ENCODE results near the gene SSX2IP. TPM values are rescaled to one million over a fixed set of nuclear protein-coding genes. Genes with fewer than 3 reads are reported as not detected.
"Not testable (repeated sequence)": the region's sequence is repeated elsewhere in the genome, so short reads cannot be mapped to it uniquely, and the experiment has no call there.

The SSX2IP gene
- total RNA-seq, 2 experiments from 2014 or later: 5.5 to 6.0 TPM

GRCh38 chr1:84644472-84644871 is 45.8 kb downstream of the SSX2IP start:
- TF ChIP-seq CTCF (IDR thresholded peaks at IDR 0.05): no peak
- Mint-ChIP-seq H3K9me3 (no peaks in the 10 kb centered on the region), H3K4me3 (no peak overlapping the region), H3K36me3 (ENCODE audit: low read depth) (peaks cover 17% of the 10 kb centered on the region), H3K27me3 (no peaks in the 10 kb centered on the region), H3K27ac (no peak overlapping the region), H3K4me1 (ENCODE audit: low read depth) (no peaks in the 10 kb centered on the region)
- H3K27ac ChIP-seq (ENCODE audit: low read depth in 1 of 2, low read length in 2 of 2): no peak overlapping the region
- H3K36me3 ChIP-seq (ENCODE audit: insufficient read depth, low read length): peaks cover 2% of the 10 kb centered on the region
- DNase-seq: no peak
- H3K4me3 ChIP-seq (ENCODE audit: low read length): no peak overlapping the region
- H3K27me3 ChIP-seq (ENCODE audit: control insufficient read depth in 1 of 2, insufficient read depth in 2 of 2, low read length in 2 of 2): no peaks in the 10 kb centered on the region
- intact Hi-C loops (cut with DNase I, micrococcal nuclease): no loop called here
- no peak for ATAC-seq (ENCODE audit: poor library complexity)
- ChIA-PET CTCF (no interaction called here), POLR2A (no interaction called here)
- H3K4me1 ChIP-seq (ENCODE audit: insufficient read depth, low read length): no peaks in the 10 kb centered on the region
- H3K9me3 ChIP-seq (ENCODE audit: control insufficient read depth in 1 of 2, insufficient read depth in 1 of 2, low read length in 2 of 2): no peaks in the 10 kb centered on the region

DNA sequence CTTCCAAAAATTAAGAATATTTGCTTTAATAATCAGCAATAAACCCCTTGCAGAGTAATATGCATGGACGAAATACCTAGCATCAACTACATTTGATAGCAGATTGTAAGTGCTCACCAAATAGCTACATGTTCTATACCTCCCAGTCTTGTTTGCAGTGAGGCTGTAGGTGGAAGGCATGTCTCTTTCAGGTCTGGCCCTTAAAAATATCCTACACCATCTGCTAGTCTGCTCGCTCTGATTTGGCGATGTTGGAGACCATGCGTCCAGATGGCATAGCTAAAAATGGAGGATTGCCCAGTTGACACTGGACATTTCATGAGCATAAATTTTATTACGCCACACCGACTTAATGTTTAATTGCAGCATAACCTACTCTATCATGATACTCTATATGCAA is 47.1 kb downstream of the SSX2IP start:
- ChIA-PET POLR2A (no interaction called here), CTCF (no interaction called here)

DNA sequence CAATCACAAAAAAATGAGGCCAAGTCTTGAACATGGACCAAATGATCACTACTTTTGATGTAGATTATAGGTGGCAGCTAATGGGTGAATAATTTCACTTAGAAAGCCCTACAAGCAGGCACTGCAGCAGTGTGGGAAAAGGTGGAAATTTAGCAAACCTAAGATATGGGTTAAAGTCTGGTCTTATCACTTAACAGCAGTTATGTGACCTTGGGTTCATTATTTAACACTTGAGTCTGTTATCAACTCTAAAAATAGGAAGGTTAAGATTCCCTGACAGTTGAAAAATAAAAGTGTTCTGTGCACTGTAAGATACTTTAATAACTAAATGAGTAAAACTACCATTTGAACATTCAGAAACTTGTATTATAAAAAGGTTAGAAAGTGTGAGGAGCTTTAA is 47.5 kb downstream of the SSX2IP start:
- no peaks in the 10 kb centered on the region for H3K9me3 Mint-ChIP-seq

More for the DNA sequence above, 47.1 kb downstream of the SSX2IP start:
- Histone ChIP-seq H3K27ac (ENCODE audit: low read depth in 1 of 2, low read length in 2 of 2) (no peak overlapping the region), H3K4me3 (ENCODE audit: low read length) (no peak overlapping the region), H3K9me3 (ENCODE audit: control insufficient read depth in 1 of 2, insufficient read depth in 1 of 2, low read length in 2 of 2) (no peaks in the 10 kb centered on the region), H3K27me3 (ENCODE audit: control insufficient read depth in 1 of 2, insufficient read depth in 2 of 2, low read length in 2 of 2) (no peaks in the 10 kb centered on the region), H3K4me1 (ENCODE audit: insufficient read depth, low read length) (no peaks in the 10 kb centered on the region), H3K36me3 (ENCODE audit: insufficient read depth, low read length) (no peaks in the 10 kb centered on the region)
- DNase-seq: no peak
- Mint-ChIP-seq H3K4me1 (ENCODE audit: low read depth) (no peaks in the 10 kb centered on the region), H3K4me3 (no peak overlapping the region), H3K27me3 (no peaks in the 10 kb centered on the region), H3K9me3 (no peaks in the 10 kb centered on the region), H3K36me3 (ENCODE audit: low read depth) (peaks cover 7% of the 10 kb centered on the region), H3K27ac (no peak overlapping the region)
- TF ChIP-seq CTCF (IDR thresholded peaks at IDR 0.05): no peak
- no peak for ATAC-seq (ENCODE audit: poor library complexity)
- intact Hi-C loops (cut with DNase I, micrococcal nuclease): no loop called here

GRCh38 chr1:84639731-84640130 is 50.5 kb downstream of the SSX2IP start:
- ATAC-seq (ENCODE audit: poor library complexity); H3K9me3 ChIP-seq (ENCODE audit: control insufficient read depth in 1 of 2, insufficient read depth in 1 of 2, low read length in 2 of 2); H3K4me1 ChIP-seq (ENCODE audit: insufficient read depth, low read length); intact Hi-C loops (cut with DNase I, micrococcal nuclease); H3K36me3 Mint-ChIP-seq (ENCODE audit: low read depth); H3K4me1 Mint-ChIP-seq (ENCODE audit: low read depth); H3K27me3 ChIP-seq (ENCODE audit: control insufficient read depth in 1 of 2, insufficient read depth in 2 of 2, low read length in 2 of 2); DNase-seq; CTCF ChIA-PET; H3K27ac ChIP-seq (ENCODE audit: low read depth in 1 of 2, low read length in 2 of 2); H3K9me3 Mint-ChIP-seq; H3K4me3 ChIP-seq (ENCODE audit: low read length); H3K27me3 Mint-ChIP-seq; H3K36me3 ChIP-seq (ENCODE audit: insufficient read depth, low read length); POLR2A ChIA-PET; H3K4me3 Mint-ChIP-seq; H3K27ac Mint-ChIP-seq: not testable (repeated sequence)

More for the DNA sequence above, 47.5 kb downstream of the SSX2IP start:
- no peaks in the 10 kb centered on the region for H3K9me3 ChIP-seq (ENCODE audit: control insufficient read depth in 1 of 2, insufficient read depth in 1 of 2, low read length in 2 of 2)
- no peaks in the 10 kb centered on the region for H3K4me1 ChIP-seq (ENCODE audit: insufficient read depth, low read length)
- no peak overlapping the region for H3K4me3 ChIP-seq (ENCODE audit: low read length)
- ChIA-PET POLR2A (no interaction called here), CTCF (no interaction called here)
- H3K27ac ChIP-seq (ENCODE audit: low read depth in 1 of 2, low read length in 2 of 2): no peak overlapping the region
- Mint-ChIP-seq H3K36me3 (ENCODE audit: low read depth) (peaks cover 7% of the 10 kb centered on the region), H3K27ac (no peak overlapping the region), H3K4me3 (no peak overlapping the region), H3K27me3 (no peaks in the 10 kb centered on the region), H3K4me1 (ENCODE audit: low read depth) (no peaks in the 10 kb centered on the region)
- H3K36me3 ChIP-seq (ENCODE audit: insufficient read depth, low read length): no peaks in the 10 kb centered on the region
- no peaks in the 10 kb centered on the region for H3K27me3 ChIP-seq (ENCODE audit: control insufficient read depth in 1 of 2, insufficient read depth in 2 of 2, low read length in 2 of 2)
- no peak for ATAC-seq (ENCODE audit: poor library complexity)
- no peak for DNase-seq
- no peak for TF ChIP-seq CTCF (IDR thresholded peaks at IDR 0.05)
- intact Hi-C loops (cut with DNase I, micrococcal nuclease): no loop called here
